Left lung (tissue), 10 donors: ENCODE data around the gene AGAP1. TPM values are rescaled to one million over a fixed set of nuclear protein-coding genes. Genes with fewer than 3 reads are reported as not detected.
A peak's percentile ranks its signal among the peaks of the same experiment; 100 is the strongest.

ENCODE experiments used
- ATAC-seq: fragments of 200-7000 bp; cut with Tn5 transposase; one replicate; pipeline ENCODE4 v1.9.1; 2020; ENCODE audit warnings: moderate library complexity
- DNase-seq, 4 donors: peaks; one replicate each; pipeline ENCODE4 v3.0.0-alpha.2; 2013 to 2020
- H3K27ac ChIP-seq, 2 donors: fragments of 200-600 bp; sonication (generic) in 1 of 2; one replicate each; pipeline versions ENCODE4 v1.5.0 to v1.8.0; 2020 to 2021
- H3K27me3 ChIP-seq, 2 donors: fragments of 200-600 bp; sonication (generic) in 1 of 2; one replicate each; pipeline versions ENCODE4 v1.5.0 to v1.8.0; 2020 to 2021
- H3K36me3 ChIP-seq, 2 donors: fragments of 200-600 bp; sonication (generic) in 1 of 2; one replicate each; pipeline versions ENCODE4 v1.5.0 to v1.8.0; 2020 to 2021
- H3K4me1 ChIP-seq, 2 donors: fragments of 200-600 bp; one replicate each; pipeline ENCODE4 v1.8.0; 2021
- H3K4me3 ChIP-seq, 2 donors: fragments of 200-600 bp; sonication (generic) in 1 of 2; one replicate each; pipeline versions ENCODE4 v1.5.0 to v1.8.0; 2020 to 2021; ENCODE audit warnings: mild to moderate bottlenecking in 1 of 2
- H3K9me3 ChIP-seq, 2 donors: fragments of 200-600 bp; sonication (generic) in 1 of 2; one replicate each; pipeline versions ENCODE4 v1.5.0 to v1.8.0; 2020 to 2021
- intact Hi-C, 2 donors: fragments of 100-400 bp; cut with DNase I; formaldehyde crosslinking; loops; one replicate each; pipeline versions ENCODE4 v1.11.2 to v1.14.2; 2022
- polyA plus RNA-seq, 6 donors: library from polyadenylated mRNA; unstranded; fragments of 120-200 nt; gene quantifications; one replicate each; pipeline ENCODE4 v1.2.1, GENCODE V29; 2013; ENCODE audit not compliant: insufficient read length in 6 of 6
- total RNA-seq, 2 donors: library from RNA; stranded (reverse); fragmentation: NEBNext Ultra II Directional; extraction: Animal tissue kit (Norgen Biotek cat#: 25700); gene quantifications; one replicate each; pipeline ENCODE4 v1.2.1, GENCODE V29; 2021
- TF ChIP-seq, protein P1 (sequence below), 2 donors: fragments of 200-600 bp; sonication (generic) in 1 of 2; IDR thresholded peaks; one replicate each; pipeline versions ENCODE4 v1.5.0 to v1.8.0; 2021; ENCODE audit warnings: antibody characterized with exemption in 2 of 2
- donor health status: DM: no; HTN: yes; CAD: no.
- donor health status: DM: no; HTN: no; CAD: no.

Gene AGAP1
- total and polyA plus RNA-seq, 8 donors = 13.1 to 25.4 (median 22.4) TPM

DNA sequence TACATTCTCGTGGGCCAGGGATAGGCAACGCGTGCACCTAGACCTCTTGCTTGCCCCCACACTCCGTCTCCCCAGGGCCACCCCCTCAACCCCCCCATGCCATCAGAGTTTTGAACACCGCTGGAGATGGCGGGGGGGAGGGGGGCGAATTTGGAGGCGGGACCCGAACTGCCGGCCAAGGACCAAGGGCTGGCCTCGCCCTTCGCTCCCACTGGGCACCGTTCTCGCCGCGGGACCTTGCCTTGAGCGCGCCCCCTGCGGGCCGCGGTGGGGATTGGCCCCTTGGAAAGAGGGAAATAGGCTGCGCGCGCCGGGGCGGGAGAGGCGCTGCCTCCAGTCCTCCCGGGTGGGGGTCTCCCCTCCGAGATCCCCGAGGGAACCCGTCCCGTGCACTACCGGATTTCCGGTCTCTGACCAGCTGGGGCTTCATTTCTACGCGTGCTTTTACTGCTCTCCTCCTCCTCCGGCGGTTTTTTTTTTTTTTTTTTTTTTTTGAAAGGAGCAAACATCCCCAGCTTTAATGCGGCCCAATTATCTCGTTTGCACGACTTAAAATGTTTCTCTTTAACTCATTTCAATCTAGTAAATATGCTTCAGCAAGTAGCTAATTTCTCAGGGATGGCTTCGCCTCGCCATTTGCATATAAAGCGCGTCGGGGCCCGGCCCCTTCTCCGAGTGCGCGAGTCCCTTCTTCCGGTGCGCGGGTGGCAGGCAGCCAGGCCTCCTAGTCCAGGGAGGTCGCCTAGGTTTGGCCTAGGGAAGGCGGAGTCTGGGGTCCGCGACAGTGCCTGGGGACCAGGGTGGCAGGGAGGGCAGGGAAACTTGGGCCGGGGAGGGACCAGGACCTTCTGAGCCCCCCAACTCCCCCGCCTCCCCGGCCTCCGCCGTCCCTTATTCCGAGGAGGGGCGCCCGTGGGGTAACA lies 684.4 kb downstream of the AGAP1 start:
- intact Hi-C loops = no loop called here
- Histone ChIP-seq H3K4me3 (peak overlapping the region in 1 of 2 donors; percentile 13), H3K9me3 (no peaks in the 10 kb centered on the region), H3K27me3 (peaks cover 79 to 97% of the 10 kb centered on the region in 2 donors), H3K27ac (no peak overlapping the region), H3K4me1 (peaks cover 7 to 13% of the 10 kb centered on the region in 2 donors), H3K36me3 (no peaks in the 10 kb centered on the region)
- ATAC-seq (peak; percentile 85), DNase-seq (peak in 2 of 4 donors; percentile 45 to 67)
- TF ChIP-seq, protein P1, sequence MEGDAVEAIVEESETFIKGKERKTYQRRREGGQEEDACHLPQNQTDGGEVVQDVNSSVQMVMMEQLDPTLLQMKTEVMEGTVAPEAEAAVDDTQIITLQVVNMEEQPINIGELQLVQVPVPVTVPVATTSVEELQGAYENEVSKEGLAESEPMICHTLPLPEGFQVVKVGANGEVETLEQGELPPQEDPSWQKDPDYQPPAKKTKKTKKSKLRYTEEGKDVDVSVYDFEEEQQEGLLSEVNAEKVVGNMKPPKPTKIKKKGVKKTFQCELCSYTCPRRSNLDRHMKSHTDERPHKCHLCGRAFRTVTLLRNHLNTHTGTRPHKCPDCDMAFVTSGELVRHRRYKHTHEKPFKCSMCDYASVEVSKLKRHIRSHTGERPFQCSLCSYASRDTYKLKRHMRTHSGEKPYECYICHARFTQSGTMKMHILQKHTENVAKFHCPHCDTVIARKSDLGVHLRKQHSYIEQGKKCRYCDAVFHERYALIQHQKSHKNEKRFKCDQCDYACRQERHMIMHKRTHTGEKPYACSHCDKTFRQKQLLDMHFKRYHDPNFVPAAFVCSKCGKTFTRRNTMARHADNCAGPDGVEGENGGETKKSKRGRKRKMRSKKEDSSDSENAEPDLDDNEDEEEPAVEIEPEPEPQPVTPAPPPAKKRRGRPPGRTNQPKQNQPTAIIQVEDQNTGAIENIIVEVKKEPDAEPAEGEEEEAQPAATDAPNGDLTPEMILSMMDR (IDR thresholded peaks at IDR 0.05) = peak; percentile 52 to 59

DNA sequence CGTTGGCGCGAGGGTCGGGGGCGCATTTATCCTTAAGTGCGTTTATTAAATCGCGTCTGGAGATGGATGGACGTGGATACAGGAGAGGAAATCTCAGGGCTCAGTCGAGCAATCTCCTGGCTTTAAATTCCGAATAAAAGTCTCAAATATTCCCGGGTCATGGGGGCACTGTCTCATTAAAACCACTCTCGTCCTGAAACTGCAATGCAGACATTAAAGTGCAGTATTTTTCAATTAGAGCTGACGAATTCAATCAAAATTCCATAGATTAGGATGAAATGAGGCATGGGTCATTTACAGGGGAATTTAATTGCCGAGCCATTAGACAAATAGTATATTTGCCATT lies 685.0 kb downstream of the AGAP1 start:
- Histone ChIP-seq H3K36me3 (no peaks in the 10 kb centered on the region), H3K4me1 (peaks cover 7 to 13% of the 10 kb centered on the region in 2 donors), H3K9me3 (no peaks in the 10 kb centered on the region), H3K4me3 (no peak overlapping the region), H3K27me3 (peaks cover 73 to 94% of the 10 kb centered on the region in 2 donors), H3K27ac (no peak overlapping the region)
- TF ChIP-seq, protein P1 (IDR thresholded peaks at IDR 0.05) = no peak
- intact Hi-C loops = no loop called here
- ATAC-seq = no peak
- no peak for DNase-seq

DNA sequence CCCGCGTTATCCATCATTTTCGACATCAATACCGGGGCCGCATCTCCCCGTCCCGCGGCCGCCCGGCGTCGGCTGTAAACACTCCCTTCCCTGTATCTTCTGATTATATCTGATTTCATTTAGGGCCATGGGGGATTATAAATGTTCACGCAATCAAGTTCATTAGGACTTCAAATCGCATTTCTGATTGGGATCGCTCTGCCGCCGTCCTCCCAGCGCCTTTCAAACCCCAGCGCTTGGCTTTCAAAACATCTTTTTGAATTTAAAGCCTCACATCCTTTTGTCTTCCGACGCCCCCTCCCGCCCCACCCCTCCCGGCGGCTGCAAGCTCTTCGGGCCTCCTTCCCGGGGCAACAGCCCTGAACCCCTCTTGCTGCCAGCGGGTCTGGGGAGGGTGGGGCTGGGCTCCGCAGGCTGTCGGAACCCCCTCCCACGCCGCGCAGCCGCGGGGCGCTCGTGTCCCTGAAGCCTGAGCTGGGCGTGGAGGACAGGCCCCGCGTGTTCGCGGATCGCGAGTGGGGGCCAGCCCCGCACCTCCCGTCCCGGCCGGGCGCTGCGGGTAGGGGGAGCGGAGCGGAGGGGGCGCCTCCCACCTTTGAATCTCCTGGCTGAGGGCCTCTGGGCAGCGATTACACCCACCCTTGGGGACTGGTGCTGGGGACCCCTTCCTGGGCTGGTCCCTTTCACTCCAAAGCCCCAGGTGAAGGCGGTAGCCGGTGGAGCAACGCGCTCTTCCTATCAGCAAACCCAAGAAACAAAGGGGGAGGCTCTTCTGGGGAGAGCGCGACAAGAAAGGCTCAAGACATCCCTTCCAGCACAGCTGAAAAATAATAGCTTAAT lies 685.6 kb downstream of the AGAP1 start:
- ATAC-seq = no peak
- TF ChIP-seq, protein P1 (IDR thresholded peaks at IDR 0.05) = no peak
- no peaks in the 10 kb centered on the region for H3K36me3 ChIP-seq
- H3K27ac ChIP-seq = no peak overlapping the region
- no peak for DNase-seq
- H3K4me3 ChIP-seq = no peak overlapping the region
- H3K27me3 ChIP-seq = peaks cover 67 to 94% of the 10 kb centered on the region in 2 donors
- H3K9me3 ChIP-seq = no peaks in the 10 kb centered on the region
- peaks cover 7 to 13% of the 10 kb centered on the region in 2 donors for H3K4me1 ChIP-seq
- intact Hi-C loops = loop anchor here in 1 of 2 donors (5.0 kb wide), 1 partner anchor 412 kb away; no protein-coding TSS in a partner anchor

DNA sequence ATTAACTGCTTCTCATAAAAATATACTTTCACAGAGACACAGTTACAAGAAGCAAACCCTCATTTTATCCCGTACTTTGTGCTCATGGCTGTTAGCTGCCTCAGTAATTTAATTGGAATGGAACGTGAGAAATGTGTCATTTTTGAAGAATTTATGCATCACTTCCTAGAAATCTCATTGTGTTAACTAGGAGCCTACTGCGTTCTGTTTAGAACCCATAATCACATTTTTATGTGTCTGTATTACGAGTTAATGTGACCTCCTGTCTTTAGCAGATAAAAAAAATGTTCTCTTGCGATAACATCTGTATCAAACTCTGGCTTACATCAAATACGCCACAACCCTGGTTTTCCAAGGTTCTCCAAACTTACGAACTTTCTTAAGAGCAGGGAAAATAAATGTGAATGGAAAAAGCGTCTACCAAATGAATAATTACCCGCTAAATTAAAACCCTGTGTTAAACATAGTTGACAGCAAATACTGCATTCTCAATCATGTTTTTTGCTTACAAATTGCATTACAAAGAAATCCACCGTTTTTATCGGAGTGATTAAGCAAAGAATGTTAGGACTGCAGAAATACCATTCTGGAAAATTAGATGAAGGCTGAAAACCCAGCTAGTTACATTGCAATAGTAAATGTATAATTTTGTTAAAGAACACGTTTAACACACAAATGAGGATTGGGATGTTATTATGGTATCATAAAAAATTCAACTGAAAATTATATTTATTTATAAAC lies 686.4 kb downstream of the AGAP1 start:
- H3K27me3 ChIP-seq = peaks cover 60 to 88% of the 10 kb centered on the region in 2 donors
- H3K9me3 ChIP-seq = peaks cover 0 to 2% of the 10 kb centered on the region in 2 donors
- ATAC-seq (no peak), DNase-seq (no peak)
- H3K36me3 ChIP-seq = no peaks in the 10 kb centered on the region
- no peak overlapping the region for H3K4me3 ChIP-seq
- TF ChIP-seq, protein P1 (IDR thresholded peaks at IDR 0.05) = no peak
- intact Hi-C loops = loop anchor here in 1 of 2 donors (5.0 kb wide), 1 partner anchor 413 kb away; no protein-coding TSS in a partner anchor
- H3K4me1 ChIP-seq = peaks cover 7 to 13% of the 10 kb centered on the region in 2 donors
- H3K27ac ChIP-seq = no peak overlapping the region
